GM06990 (cell line): Measurements from ENCODE around the gene ACTL6B.
A peak's percentile ranks its signal among the peaks of the same experiment; 100 is the strongest.

Experiments
- DNase-seq: peaks from one replicate; pipeline ENCODE4 v3.0.0-alpha.2; 2011; ENCODE audit not compliant: insufficient read length; ENCODE audit errors: extremely low read depth
- H3K27me3 ChIP-seq: replicated peaks from 2 replicates; pipeline ENCODE4 v1.6.0; 2011; ENCODE audit warnings: low read length; ENCODE audit not compliant: control insufficient read depth, insufficient read depth
- H3K36me3 ChIP-seq: 2 replicates; pipeline ENCODE4 v1.5.1; 2011; ENCODE audit warnings: low read length; ENCODE audit not compliant: control insufficient read depth, insufficient read depth
- H3K4me3 ChIP-seq: replicated peaks from 2 replicates; pipeline ENCODE4 v1.5.1; 2011; ENCODE audit warnings: low read depth, mild to moderate bottlenecking, control low read depth, low read length
- CTCF ChIP-seq: IDR thresholded peaks from 2 replicates; pipeline ENCODE4 v1.5.1; 2011; ENCODE audit warnings: low read length, control low read depth, mild to moderate bottlenecking, inconsistent platforms; ENCODE audit not compliant: insufficient read depth, poor library complexity, severe bottlenecking

Gene ACTL6B

GRCh38 chr7:100600730-100601038 lies 55.6 kb downstream of the ACTL6B start:
- H3K4me3 ChIP-seq, result no peak overlapping the region
- H3K36me3 ChIP-seq, result no peaks in the 10 kb centered on the region
- DNase-seq, result no peak
- no peaks in the 10 kb centered on the region for H3K27me3 ChIP-seq
- TF ChIP-seq CTCF, result no peak

DNA sequence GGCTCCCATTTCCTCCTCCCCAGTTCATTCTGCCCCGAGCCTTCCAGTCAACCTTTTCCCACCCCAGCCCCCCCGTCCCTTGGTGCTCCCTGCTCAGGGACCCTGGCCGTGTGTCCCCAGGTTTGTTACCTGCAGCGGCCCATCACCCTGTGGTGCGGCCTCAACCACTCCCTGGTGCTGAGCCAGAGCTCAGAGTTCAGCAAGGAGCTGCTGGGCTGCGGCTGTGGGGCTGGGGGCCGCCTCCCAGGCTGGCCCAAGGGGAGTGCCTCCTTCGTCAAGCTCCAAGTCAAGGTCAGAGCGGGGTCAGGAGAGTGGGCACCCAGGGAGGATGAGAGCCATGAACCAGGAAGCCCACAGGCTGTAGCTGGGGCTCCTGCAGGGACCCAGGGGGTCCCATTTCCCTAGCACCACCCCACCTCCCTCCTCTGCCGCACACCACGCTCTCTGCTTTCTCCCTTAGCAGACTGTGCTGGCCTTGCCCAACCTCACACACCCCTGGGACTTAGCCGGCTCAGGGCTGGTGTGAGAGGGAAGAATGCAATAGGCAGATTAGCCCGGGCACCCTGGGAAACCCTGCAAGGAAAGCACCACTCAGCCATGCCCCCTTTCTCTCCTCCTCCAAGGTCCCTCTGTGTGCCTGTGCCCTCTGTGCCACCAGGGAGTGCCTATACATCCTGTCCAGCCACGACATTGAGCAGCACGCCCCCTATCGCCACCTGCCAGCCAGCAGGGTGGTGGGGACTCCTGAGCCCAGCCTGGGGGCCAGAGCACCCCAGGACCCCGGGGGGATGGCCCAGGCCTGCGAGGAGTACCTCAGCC lies 56.1 kb downstream of the ACTL6B start:
- no peak for DNase-seq
- TF ChIP-seq CTCF, result peak; percentile 56

GRCh38 chr7:100598425-100598824 lies 57.8 kb downstream of the ACTL6B start:
- no peak overlapping the region for H3K4me3 ChIP-seq
- TF ChIP-seq CTCF, result no peak
- no peaks in the 10 kb centered on the region for H3K27me3 ChIP-seq
- H3K36me3 ChIP-seq, result no peaks in the 10 kb centered on the region
- no peak for DNase-seq

More for the DNA sequence above, 56.1 kb downstream of the ACTL6B start:
- no peaks in the 10 kb centered on the region for H3K36me3 ChIP-seq
- H3K27me3 ChIP-seq, result no peaks in the 10 kb centered on the region
- no peak overlapping the region for H3K4me3 ChIP-seq

DNA sequence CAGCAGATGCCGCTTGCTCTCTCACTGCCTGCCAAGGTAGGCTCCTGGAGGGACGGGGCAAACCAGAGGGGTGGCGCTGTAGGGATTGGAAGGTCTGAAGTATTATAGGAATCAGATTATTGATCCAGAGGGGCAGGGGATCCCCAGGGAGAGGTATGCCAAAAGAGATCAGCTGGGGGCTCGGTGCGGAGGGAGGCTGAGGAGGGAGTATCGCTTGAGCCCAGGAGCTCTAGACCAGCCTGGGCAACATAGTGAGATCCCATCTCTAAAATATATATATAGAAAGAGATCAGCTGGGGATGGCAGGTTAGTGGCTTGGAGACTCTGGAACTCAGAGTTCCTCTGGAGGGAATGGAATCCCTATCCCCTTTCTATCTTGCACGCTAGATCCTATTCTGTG lies 61.1 kb downstream of the ACTL6B start:
- no peak for DNase-seq
- no peaks in the 10 kb centered on the region; the same call in 1 of the 2 replicates for H3K27me3 ChIP-seq
- no peaks in the 10 kb centered on the region for H3K36me3 ChIP-seq
- H3K4me3 ChIP-seq, result no peak overlapping the region
- no peak for TF ChIP-seq CTCF
